Neural cell (in vitro differentiated cells): ENCODE data around the gene MINDY4B.

Source experiments
- MXI1 ChIP-seq: fragments of 450-650 bp; conservative IDR thresholded peaks from 2 replicates; pipeline ENCODE4 v1.6.1; 2014; ENCODE audit warnings: antibody characterized with exemption, mild to moderate bottlenecking; ENCODE audit not compliant: poor library complexity, severe bottlenecking
- TAF1 ChIP-seq: IDR thresholded peaks from 2 replicates; pipeline ENCODE4 v1.6.1; 2012; ENCODE audit warnings: low read depth
- TF ChIP-seq, protein P1 (sequence below): fragments of 450-650 bp; IDR thresholded peaks from 2 replicates; pipeline ENCODE4 v1.5.1; 2014; ENCODE audit warnings: antibody characterized with exemption, mild to moderate bottlenecking, moderate library complexity; ENCODE audit not compliant: poor library complexity, severe bottlenecking

GRCh38 chr3:150901793-150902192 lies 3.4 kb downstream of the MINDY4B start:
- TF ChIP-seq, protein P1, sequence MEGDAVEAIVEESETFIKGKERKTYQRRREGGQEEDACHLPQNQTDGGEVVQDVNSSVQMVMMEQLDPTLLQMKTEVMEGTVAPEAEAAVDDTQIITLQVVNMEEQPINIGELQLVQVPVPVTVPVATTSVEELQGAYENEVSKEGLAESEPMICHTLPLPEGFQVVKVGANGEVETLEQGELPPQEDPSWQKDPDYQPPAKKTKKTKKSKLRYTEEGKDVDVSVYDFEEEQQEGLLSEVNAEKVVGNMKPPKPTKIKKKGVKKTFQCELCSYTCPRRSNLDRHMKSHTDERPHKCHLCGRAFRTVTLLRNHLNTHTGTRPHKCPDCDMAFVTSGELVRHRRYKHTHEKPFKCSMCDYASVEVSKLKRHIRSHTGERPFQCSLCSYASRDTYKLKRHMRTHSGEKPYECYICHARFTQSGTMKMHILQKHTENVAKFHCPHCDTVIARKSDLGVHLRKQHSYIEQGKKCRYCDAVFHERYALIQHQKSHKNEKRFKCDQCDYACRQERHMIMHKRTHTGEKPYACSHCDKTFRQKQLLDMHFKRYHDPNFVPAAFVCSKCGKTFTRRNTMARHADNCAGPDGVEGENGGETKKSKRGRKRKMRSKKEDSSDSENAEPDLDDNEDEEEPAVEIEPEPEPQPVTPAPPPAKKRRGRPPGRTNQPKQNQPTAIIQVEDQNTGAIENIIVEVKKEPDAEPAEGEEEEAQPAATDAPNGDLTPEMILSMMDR: no peak
- TF ChIP-seq MXI1: no peak
- TF ChIP-seq TAF1: no peak
